C4-2B (cell line): ENCODE results near the gene SCN4B.

Source experiments
- CTCF ChIP-seq: fragments of 450-650 bp; conservative IDR thresholded peaks from 2 replicates; pipeline ENCODE4 v1.5.1; 2017; ENCODE audit warnings: mild to moderate bottlenecking
- ZFX ChIP-seq: fragments of 450-650 bp; IDR thresholded peaks from 2 replicates; pipeline ENCODE4 v1.6.1; 2017

GRCh38 chr11:118128310-118128709, 24.3 kb downstream of the SCN4B start:
- TF ChIP-seq CTCF: no peak
- no peak for TF ChIP-seq ZFX
